ENCODE results near the gene THBS2.

- TF ChIP-seq POLR2AphosphoS5 (IDR thresholded peaks at IDR 0.05; ENCODE audit: low read depth, low read length) (no peak), CTCF (IDR thresholded peaks at IDR 0.05 in 2 of 3, conservative IDR thresholded peaks at IDR 0.05 in 1 of 3; ENCODE audit: borderline replicate concordance in 1 of 3, insufficient read depth in 1 of 3, low read depth in 2 of 3, low read length in 2 of 3) (no peak), ZFX (IDR thresholded peaks at IDR 0.05) (no peak)
Observed at GRCh38 chr6:169212436-169212835, 41.2 kb downstream of the THBS2 start.

Data from HCT116 (cell line).